GM21737 (cell line): Measurements from ENCODE around the gene ADAM11.

ENCODE experiments used
- ATAC-seq: cut with Tn5 transposase; IDR thresholded peaks from one replicate; pipeline ENCODE4 v1.9.1; 2021; ENCODE audit warnings: mild to moderate bottlenecking, moderate library complexity; ENCODE audit not compliant: unreplicated experiment

The ADAM11 gene

GRCh38 chr17:44829523-44830358 lies 71.0 kb downstream of the ADAM11 start, which contains the start of gene GJC1:
Gene GJC1 (minus strand): TSS chr17:44830287. CDS start chr17:44805817, 24,470 bp downstream.
- no peak for ATAC-seq

GRCh38 chr17:44830359-44831288 lies 71.8 kb downstream of the ADAM11 start:
- no peak for ATAC-seq

GRCh38 chr17:44831371-44831770 lies 72.6 kb downstream of the ADAM11 start:
- ATAC-seq = no peak
